ENCODE data around the gene EHD1. TPM values are rescaled to one million over a fixed set of nuclear protein-coding genes. Genes with fewer than 3 reads are reported as not detected.

Gene EHD1
- total and polyA plus RNA-seq, 9 of the 15 experiments (the other 6 are each of a cell fraction or from before 2014, with no cell fraction given) = 0.46 to 65.0 (median 16.4) TPM

GRCh38 chr11:64843686-64844329 is 34.6 kb downstream of the EHD1 start (continued):
- TF ChIP-seq ZNF12 (CRISPR knock-in tag; IDR thresholded peaks at IDR 0.05) = 0 out of 2 replicates have a peak, but pooled peaks have one; percentile 48
- TF ChIP-seq GABPB1 (CRISPR knock-in tag; IDR thresholded peaks at IDR 0.05) = 0 out of 2 replicates have a peak, but pooled peaks have one; percentile 5
- no peak for TF ChIP-seq ZNF121 (CRISPR knock-in tag; conservative IDR thresholded peaks at IDR 0.05)
- no peak for TF ChIP-seq CREB3L1 (IDR thresholded peaks at IDR 0.05; ENCODE audit: borderline replicate concordance, low read depth)
- TF ChIP-seq ZNF699 (CRISPR knock-in tag; IDR thresholded peaks at IDR 0.05; ENCODE audit: insufficient replicate concordance) = no peak
- TF ChIP-seq ZNF175 (CRISPR knock-in tag; IDR thresholded peaks at IDR 0.05; ENCODE audit: low read depth) = no peak
- TF ChIP-seq CEBPZ (IDR thresholded peaks at IDR 0.05; ENCODE audit: borderline replicate concordance, low read depth, low read length) = no peak
- 0 out of 2 replicates have a peak, but pooled peaks have one; percentile 44 for TF ChIP-seq ZBTB17 (CRISPR knock-in tag; IDR thresholded peaks at IDR 0.05)
- no peak for TF ChIP-seq POLR2A (conservative IDR thresholded peaks at IDR 0.05)
- TF ChIP-seq ZNF134 (CRISPR knock-in tag; conservative IDR thresholded peaks at IDR 0.05) = no peak
- TF ChIP-seq ATF1 (CRISPR knock-in tag; IDR thresholded peaks at IDR 0.05) = no peak
- no peak for TF ChIP-seq ATF1 (tag; IDR thresholded peaks at IDR 0.05)
- no peak for TF ChIP-seq EHMT2 (IDR thresholded peaks at IDR 0.05)
- TF ChIP-seq CBX1 (IDR thresholded peaks at IDR 0.05; ENCODE audit: low read depth) = no peak
- TF ChIP-seq ZNF217 (CRISPR knock-in tag; IDR thresholded peaks at IDR 0.05) = no peak
- TF ChIP-seq ZFPM2 (CRISPR knock-in tag; IDR thresholded peaks at IDR 0.05) = no peak
- TF ChIP-seq ARID2 (IDR thresholded peaks at IDR 0.05) = 0 out of 2 replicates have a peak, but pooled peaks have one; percentile 22
- TF ChIP-seq SIN3A (IDR thresholded peaks at IDR 0.05; ENCODE audit: borderline replicate concordance in 2 of 2, control insufficient read depth in 1 of 2, low read depth in 2 of 2, low read length in 2 of 2) = no peak
- TF ChIP-seq HDAC1 (IDR thresholded peaks at IDR 0.05) = peak in 1 of 2 experiments; percentile 62; a peak in 1 of 4 replicates
- TF ChIP-seq TFAM (CRISPR knock-in tag; conservative IDR thresholded peaks at IDR 0.05) = no peak
- no peak for TF ChIP-seq ZHX1 (conservative IDR thresholded peaks at IDR 0.05; ENCODE audit: low read length)
- 0 out of 2 replicates have a peak, but pooled peaks have one; percentile 42 for TF ChIP-seq NBN (IDR thresholded peaks at IDR 0.05; ENCODE audit: low read depth)

All from K562 (cell line).